ENCODE measurements around the gene CYP4F8. TPM values are rescaled to one million over a fixed set of nuclear protein-coding genes. Genes with fewer than 3 reads are reported as not detected.

The CYP4F8 gene
- total and polyA plus RNA-seq, 11 donors = not detected

- DNase-seq = no peak
- H3K27me3 ChIP-seq = peaks cover 0 to 12% (median 3%) of the 10 kb centered on the region in 9 donors
- TF ChIP-seq POLR2A (IDR thresholded peaks at IDR 0.05) (no peak), CTCF (IDR thresholded peaks at IDR 0.05) (no peak)
- H3K4me3 ChIP-seq = no peak overlapping the region
- no peaks in the 10 kb centered on the region for H3K4me1 ChIP-seq
- H3K27ac ChIP-seq = no peak overlapping the region
- WGBS, 4 donors = 76 to 80% (median 77%) methylated on average over 12 of the region's 12 CpGs
- H3K9me3 ChIP-seq = no peaks in the 10 kb centered on the region
- no peaks in the 10 kb centered on the region for H3K36me3 ChIP-seq
- no peak for ATAC-seq
- intact Hi-C loops (cut with DNase I) = no loop called here
Measured at GRCh38 chr19:15576526-15577156, 38.4 kb upstream of the CYP4F8 start.

GRCh38 chr19:15577184-15577771, 37.7 kb upstream of the CYP4F8 start:
- ATAC-seq = no peak
- H3K9me3 ChIP-seq = no peaks in the 10 kb centered on the region
- no peak overlapping the region for H3K4me3 ChIP-seq
- H3K36me3 ChIP-seq = no peaks in the 10 kb centered on the region
- peaks cover 0 to 17% (median 3%) of the 10 kb centered on the region in 9 donors for H3K27me3 ChIP-seq
- intact Hi-C loops (cut with DNase I) = no loop called here
- WGBS, 4 donors = 65 to 82% (median 72%) methylated on average over 1 to 6 of the region's 6 CpGs
- no peaks in the 10 kb centered on the region for H3K4me1 ChIP-seq
- DNase-seq = peak in 1 of 5 donors; percentile 9
- TF ChIP-seq POLR2A (IDR thresholded peaks at IDR 0.05) (no peak), CTCF (IDR thresholded peaks at IDR 0.05) (no peak)
- H3K27ac ChIP-seq = no peak overlapping the region

- ATAC-seq (no peak), DNase-seq (no peak)
- no peak for TF ChIP-seq CTCF (IDR thresholded peaks at IDR 0.05)
- no peak for TF ChIP-seq POLR2A (IDR thresholded peaks at IDR 0.05)
- no peaks in the 10 kb centered on the region for H3K36me3 ChIP-seq
- intact Hi-C loops (cut with DNase I) = loop anchor here in 2 of 10 donors (5.0 kb wide), 2 partner anchors 284 to 599 kb away; no protein-coding TSS in a partner anchor
- no peaks in the 10 kb centered on the region for H3K9me3 ChIP-seq
- H3K4me3 ChIP-seq = no peak overlapping the region
- H3K27me3 ChIP-seq = peaks cover 0 to 48% (median 14%) of the 10 kb centered on the region in 9 donors
- WGBS, 4 donors = 69 to 82% (median 76%) methylated on average over 7 to 12 of the region's 12 CpGs
- no peak overlapping the region for H3K27ac ChIP-seq
- H3K4me1 ChIP-seq = peaks cover 0 to 5% (median 0%) of the 10 kb centered on the region in 12 donors
Measured at GRCh38 chr19:15583346-15583745, 31.7 kb upstream of the CYP4F8 start.

- H3K27ac ChIP-seq = no peak overlapping the region
- no peak overlapping the region for H3K4me3 ChIP-seq
- H3K4me1 ChIP-seq = peaks cover 0 to 5% (median 0%) of the 10 kb centered on the region in 12 donors
- 32 to 42% (median 38%) methylated on average over 7 to 10 of the region's 10 CpGs for WGBS, 4 donors
- intact Hi-C loops (cut with DNase I) = loop anchor here in 3 of 10 donors (2.0 to 5.0 kb wide), 4 partner anchors 283 to 601 kb away; partner anchors contain the start of gene FAM32A (in 1 of the 3)
- TF ChIP-seq CTCF (IDR thresholded peaks at IDR 0.05) = no peak
- ATAC-seq (no peak), DNase-seq (no peak)
- H3K27me3 ChIP-seq = peaks cover 0 to 48% (median 14%) of the 10 kb centered on the region in 9 donors
- no peaks in the 10 kb centered on the region for H3K36me3 ChIP-seq
- no peaks in the 10 kb centered on the region for H3K9me3 ChIP-seq
Measured at GRCh38 chr19:15584095-15584494, 30.9 kb upstream of the CYP4F8 start.

Data from heart left ventricle (tissue), 16 donors.